Adrenal gland (tissue), 19 donors: ENCODE results near the gene PCLO. TPM values are rescaled to one million over a fixed set of nuclear protein-coding genes. Genes with fewer than 3 reads are reported as not detected.

Experiments
- DNase-seq, 7 donors: peaks; one replicate each; pipeline ENCODE4 v3.0.0-alpha.2; 2019 to 2020
- H3K27ac ChIP-seq, 5 donors: fragments of 200-600 bp; sonication (generic) in 4 of 5; 1 replicate in 3 of 5; 2 replicates in 2 of 5; pipeline versions ENCODE4 v1.5.1 to v1.8.0; 2016 to 2020; ENCODE audit warnings: mild to moderate bottlenecking in 1 of 5
- H3K27me3 ChIP-seq: fragments of 200-600 bp; 2 replicates; pipeline ENCODE4 v1.8.0; 2021
- H3K36me3 ChIP-seq, 2 donors: fragments of 200-600 bp; replicated peaks in 1 of 2; 1 replicate in 1 of 2; 2 replicates in 1 of 2; pipeline versions ENCODE4 v1.5.1 to v1.8.0; 2018 to 2022
- H3K4me1 ChIP-seq, 2 donors: fragments of 200-600 bp; replicated peaks in 1 of 2; 1 replicate in 1 of 2; 2 replicates in 1 of 2; pipeline versions ENCODE4 v1.5.1 to v1.8.0; 2018 to 2021
- H3K4me3 ChIP-seq, 4 donors: fragments of 200-600 bp; sonication (generic) in 3 of 4; one replicate each; pipeline ENCODE4 v1.5.1; 2016 to 2018
- H3K9me3 ChIP-seq, 3 donors: fragments of 200-600 bp; sonication (generic) in 1 of 3; replicated peaks in 1 of 3; 1 replicate in 2 of 3; 2 replicates in 1 of 3; pipeline versions ENCODE4 v1.5.1 to v1.8.0; 2016 to 2021
- POLR2A ChIP-seq, 2 donors: fragments of 450-650 bp; IDR thresholded peaks; one replicate each; pipeline ENCODE4 v1.6.1; 2017; ENCODE audit warnings: antibody characterized with exemption in 2 of 2, mild to moderate bottlenecking in 2 of 2, moderate library complexity in 1 of 2
- WGBS, 4 donors: extraction: QIAGEN DNeasy Blood & Tissue Kit in 2 of 4; methylation state at CpG; one replicate each; pipeline versions ENCODE4 v1.1.5 to v1.1.7; 2013 to 2017; 5-methylcytosine and 5-hydroxymethylcytosine counted together
- intact Hi-C, 2 donors: fragments of 100-400 bp; cut with DNase I; formaldehyde crosslinking; loops; one replicate each; pipeline versions ENCODE4 v1.14.1 to v1.15.0; 2022 to 2023
- long read RNA-seq, 10 donors: library from polyadenylated mRNA in 3 of 10; unstranded in 2 of 10; stranded (forward) in 1 of 10; transcript quantifications; one replicate each; pipeline ENCODE4 v2.0.0 and lab custom pipeline, GENCODE V29; 2021 to 2026
- polyA plus RNA-seq, 3 donors: library from polyadenylated mRNA; stranded (reverse); fragments of 200-250 nt in 2 of 3; fragments of 350-450 nt in 1 of 3; fragmentation: Illumina TruSeq in 1 of 3; extraction: RNeasy Lipid Tissue Mini Kit (QIAGEN cat#74804) in 1 of 3; gene quantifications; one replicate each; pipeline ENCODE4 v1.2.3, GENCODE V29; 2013 to 2014
- total RNA-seq, 9 donors: library from RNA; depleted of rRNA in 4 of 9; stranded (reverse); fragments of >200 nt in 4 of 9; fragments of 120-200 nt in 1 of 9; fragmentation: NEBNext Ultra II Directional in 1 of 9; extraction: Animal tissue kit (Norgen Biotek cat#: 25700) in 1 of 9; gene quantifications; one replicate each; pipeline versions ENCODE4 v1.1.0 to v1.2.4, GENCODE V29; 2013 to 2023
- TF ChIP-seq, protein P1 (sequence below), 6 experiments: fragments of 450-650 bp in 4 of 6; fragments of 200-600 bp in 2 of 6; sonication (generic) in 1 of 6; IDR thresholded peaks; 1 replicate in 5 of 6; 2 replicates in 1 of 6; pipeline versions ENCODE4 v1.5.1 to v1.8.0; 2016 to 2021; ENCODE audit warnings: antibody characterized with exemption in 6 of 6, mild to moderate bottlenecking in 2 of 6, moderate library complexity in 1 of 6
- donor health status: healthy with polysubstance abuse.
- donor health status: Bipolar disorder and iron deficiency.
- donor health status: DM: yes; HTN: yes; CAD: no.
- donor health status: DM: no; HTN: no; CAD: no.
- donor health status: DM: no; HTN: no; CAD: no.
- donor health status: DM: yes; HTN: yes; CAD: no.

PCLO gene, protein sequence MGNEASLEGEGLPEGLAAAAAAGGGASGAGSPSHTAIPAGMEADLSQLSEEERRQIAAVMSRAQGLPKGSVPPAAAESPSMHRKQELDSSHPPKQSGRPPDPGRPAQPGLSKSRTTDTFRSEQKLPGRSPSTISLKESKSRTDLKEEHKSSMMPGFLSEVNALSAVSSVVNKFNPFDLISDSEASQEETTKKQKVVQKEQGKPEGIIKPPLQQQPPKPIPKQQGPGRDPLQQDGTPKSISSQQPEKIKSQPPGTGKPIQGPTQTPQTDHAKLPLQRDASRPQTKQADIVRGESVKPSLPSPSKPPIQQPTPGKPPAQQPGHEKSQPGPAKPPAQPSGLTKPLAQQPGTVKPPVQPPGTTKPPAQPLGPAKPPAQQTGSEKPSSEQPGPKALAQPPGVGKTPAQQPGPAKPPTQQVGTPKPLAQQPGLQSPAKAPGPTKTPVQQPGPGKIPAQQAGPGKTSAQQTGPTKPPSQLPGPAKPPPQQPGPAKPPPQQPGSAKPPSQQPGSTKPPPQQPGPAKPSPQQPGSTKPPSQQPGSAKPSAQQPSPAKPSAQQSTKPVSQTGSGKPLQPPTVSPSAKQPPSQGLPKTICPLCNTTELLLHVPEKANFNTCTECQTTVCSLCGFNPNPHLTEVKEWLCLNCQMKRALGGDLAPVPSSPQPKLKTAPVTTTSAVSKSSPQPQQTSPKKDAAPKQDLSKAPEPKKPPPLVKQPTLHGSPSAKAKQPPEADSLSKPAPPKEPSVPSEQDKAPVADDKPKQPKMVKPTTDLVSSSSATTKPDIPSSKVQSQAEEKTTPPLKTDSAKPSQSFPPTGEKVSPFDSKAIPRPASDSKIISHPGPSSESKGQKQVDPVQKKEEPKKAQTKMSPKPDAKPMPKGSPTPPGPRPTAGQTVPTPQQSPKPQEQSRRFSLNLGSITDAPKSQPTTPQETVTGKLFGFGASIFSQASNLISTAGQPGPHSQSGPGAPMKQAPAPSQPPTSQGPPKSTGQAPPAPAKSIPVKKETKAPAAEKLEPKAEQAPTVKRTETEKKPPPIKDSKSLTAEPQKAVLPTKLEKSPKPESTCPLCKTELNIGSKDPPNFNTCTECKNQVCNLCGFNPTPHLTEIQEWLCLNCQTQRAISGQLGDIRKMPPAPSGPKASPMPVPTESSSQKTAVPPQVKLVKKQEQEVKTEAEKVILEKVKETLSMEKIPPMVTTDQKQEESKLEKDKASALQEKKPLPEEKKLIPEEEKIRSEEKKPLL (N-terminal part only)
- total RNA-seq (10 to 100 TPM in 5 of 9 donors, 1 to 10 TPM in 4; 2.5 to 17.1 (median 10.2) TPM), polyA plus RNA-seq (10 to 100 TPM in 1 of 3 donors, 1 to 10 TPM in 2; 1.8 to 16.5 (median 9.0) TPM)
- long read RNA-seq, donor 1, partial matches to known transcripts, result 0 of 1 reads
- long read RNA-seq, donor 1, other reads (novel, unspliced or antisense), result 0 of 1 reads
- long read RNA-seq, donor 2, partial matches to known transcripts, result 0 of 1 reads
- long read RNA-seq, donor 2, other reads (novel, unspliced or antisense), result 0 of 1 reads
- long read RNA-seq, donor 3, partial matches to known transcripts, result 0 of 1 reads
- long read RNA-seq, donor 3, other reads (novel, unspliced or antisense), result 0 of 1 reads
- long read RNA-seq, donor 4, partial matches to known transcripts, result 1 of 2 reads
- long read RNA-seq, donor 4, other reads (novel, unspliced or antisense), result 1 of 2 reads
- long read RNA-seq, donor 5, partial matches to known transcripts, result 0 of 1 reads
- long read RNA-seq, donor 5, other reads (novel, unspliced or antisense), result 1 of 1 reads
- long read RNA-seq, donor 6, partial matches to known transcripts, result 4 of 4 reads
- long read RNA-seq, donor 6, other reads (novel, unspliced or antisense), result 0 of 4 reads
- long read RNA-seq, donor 7, partial matches to known transcripts, result 0 of 1 reads
- long read RNA-seq, donor 7, other reads (novel, unspliced or antisense), result 0 of 1 reads
- long read RNA-seq, donor 8, result 0 reads
- long read RNA-seq, donor 9, partial matches to known transcripts, result 0 of 1 reads
- long read RNA-seq, donor 9, other reads (novel, unspliced or antisense), result 0 of 1 reads
- long read RNA-seq, donor 10, result 0 reads

DNA sequence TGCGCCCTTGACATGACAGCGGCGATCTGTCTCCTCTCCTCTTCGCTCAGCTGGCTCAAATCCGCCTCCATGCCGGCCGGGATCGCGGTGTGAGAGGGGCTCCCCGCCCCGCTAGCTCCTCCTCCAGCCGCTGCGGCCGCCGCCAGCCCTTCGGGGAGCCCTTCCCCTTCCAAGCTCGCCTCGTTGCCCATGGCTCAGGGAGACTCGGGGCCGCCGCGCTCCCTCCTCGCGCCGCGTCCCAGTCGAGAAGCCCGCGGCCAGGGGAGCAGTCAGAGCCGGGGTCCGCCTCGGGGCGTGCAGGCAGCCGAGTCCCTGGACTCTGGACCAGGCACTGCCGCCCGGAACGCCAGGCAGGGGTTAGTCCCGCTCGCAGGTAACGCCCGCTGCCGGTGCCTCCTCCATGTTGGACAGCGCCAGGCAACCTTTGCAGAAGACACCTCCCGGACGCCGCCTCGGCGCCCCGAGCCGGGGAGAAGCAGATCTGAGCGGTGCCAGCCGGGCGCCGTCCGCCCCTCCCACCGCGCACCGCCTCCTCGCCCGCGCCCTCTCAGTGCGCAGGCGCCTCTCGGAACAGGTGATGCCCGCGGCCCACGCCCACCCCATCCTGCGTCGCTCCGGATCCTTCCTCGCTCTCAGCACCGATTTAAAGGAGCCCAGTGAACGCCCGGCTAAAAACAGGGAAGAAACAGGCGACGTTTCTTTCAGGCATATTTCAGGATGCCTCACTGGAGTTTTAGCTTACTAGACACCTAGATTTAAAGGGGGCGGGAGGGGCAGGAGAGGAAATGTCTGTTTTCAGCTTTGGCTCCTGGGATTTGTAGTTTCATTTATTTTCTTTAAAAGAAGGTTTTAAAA, at the start of gene PCLO:
Gene PCLO (minus strand): TSS at position 483 of the 855 bp plus-strand sequence. CDS start 292 bp downstream, at position 191.
- 0 to 1% (median 1%) methylated on average over 40 to 77 of the region's 77 CpGs for WGBS, 4 donors
- Histone ChIP-seq H3K4me1 (no peaks in the 10 kb centered on the region), H3K27me3 (no peaks in the 10 kb centered on the region), H3K36me3 (no peaks in the 10 kb centered on the region), H3K4me3 (peak within 1 kb of the TSS in 3 of 4 donors; percentile 11 to 65 (median 25)), H3K9me3 (no peaks in the 10 kb centered on the region), H3K27ac (peak within 1 kb of the TSS in 4 of 5 donors; percentile 45 to 92 (median 64))
- TF ChIP-seq, protein P1, sequence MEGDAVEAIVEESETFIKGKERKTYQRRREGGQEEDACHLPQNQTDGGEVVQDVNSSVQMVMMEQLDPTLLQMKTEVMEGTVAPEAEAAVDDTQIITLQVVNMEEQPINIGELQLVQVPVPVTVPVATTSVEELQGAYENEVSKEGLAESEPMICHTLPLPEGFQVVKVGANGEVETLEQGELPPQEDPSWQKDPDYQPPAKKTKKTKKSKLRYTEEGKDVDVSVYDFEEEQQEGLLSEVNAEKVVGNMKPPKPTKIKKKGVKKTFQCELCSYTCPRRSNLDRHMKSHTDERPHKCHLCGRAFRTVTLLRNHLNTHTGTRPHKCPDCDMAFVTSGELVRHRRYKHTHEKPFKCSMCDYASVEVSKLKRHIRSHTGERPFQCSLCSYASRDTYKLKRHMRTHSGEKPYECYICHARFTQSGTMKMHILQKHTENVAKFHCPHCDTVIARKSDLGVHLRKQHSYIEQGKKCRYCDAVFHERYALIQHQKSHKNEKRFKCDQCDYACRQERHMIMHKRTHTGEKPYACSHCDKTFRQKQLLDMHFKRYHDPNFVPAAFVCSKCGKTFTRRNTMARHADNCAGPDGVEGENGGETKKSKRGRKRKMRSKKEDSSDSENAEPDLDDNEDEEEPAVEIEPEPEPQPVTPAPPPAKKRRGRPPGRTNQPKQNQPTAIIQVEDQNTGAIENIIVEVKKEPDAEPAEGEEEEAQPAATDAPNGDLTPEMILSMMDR (IDR thresholded peaks at IDR 0.05), result no peak
- TF ChIP-seq POLR2A (IDR thresholded peaks at IDR 0.05), result peak; percentile 60 to 73
- peak; percentile 86 to 94 (median 90) for DNase-seq
- intact Hi-C loops, result no loop called here

GRCh38 chr7:83211685-83212084, 49.0 kb upstream of the PCLO start:
- no peaks in the 10 kb centered on the region for H3K9me3 ChIP-seq
- no peaks in the 10 kb centered on the region for H3K4me1 ChIP-seq
- H3K4me3 ChIP-seq, result no peak overlapping the region
- no peak for TF ChIP-seq POLR2A (IDR thresholded peaks at IDR 0.05)
- TF ChIP-seq, protein P1 (IDR thresholded peaks at IDR 0.05), result no peak
- intact Hi-C loops, result no loop called here
- no peaks in the 10 kb centered on the region for H3K27me3 ChIP-seq
- H3K27ac ChIP-seq, result no peak overlapping the region
- WGBS, 4 donors, result 69 to 86% (median 77%) methylated on average over 1 of the region's 1 CpG
- DNase-seq, result no peak
- H3K36me3 ChIP-seq, result no peaks in the 10 kb centered on the region

DNA sequence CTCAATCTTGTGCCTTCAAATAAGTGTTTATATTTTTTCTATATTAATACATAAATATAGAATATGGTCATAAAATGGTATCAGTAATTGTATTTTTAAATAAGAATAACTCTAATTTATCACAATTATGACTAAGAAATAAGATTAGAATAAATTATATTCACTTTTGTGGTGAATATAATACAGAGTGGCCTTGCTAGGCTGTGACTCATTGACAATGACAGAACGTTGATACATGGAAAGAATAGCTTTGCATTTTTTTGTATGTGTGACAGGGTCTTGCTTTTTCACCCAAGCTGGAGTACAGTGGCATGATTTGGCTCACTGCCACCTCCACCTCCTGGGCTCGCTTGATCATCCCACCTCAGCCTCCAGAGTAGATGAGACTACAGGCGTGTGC, 47.8 kb upstream of the PCLO start:
- peak in 2 of 7 donors; percentile 9 to 18 for DNase-seq
- WGBS, 4 donors, result 49 to 56% (median 50%) methylated on average over 3 of the region's 3 CpGs
- Histone ChIP-seq H3K27ac (no peak overlapping the region), H3K4me1 (no peaks in the 10 kb centered on the region), H3K4me3 (no peak overlapping the region), H3K9me3 (no peaks in the 10 kb centered on the region), H3K27me3 (no peaks in the 10 kb centered on the region), H3K36me3 (no peaks in the 10 kb centered on the region)
- intact Hi-C loops, result no loop called here
- TF ChIP-seq POLR2A (IDR thresholded peaks at IDR 0.05), result no peak
- TF ChIP-seq, protein P1 (IDR thresholded peaks at IDR 0.05), result no peak
